Erythroblast (primary cell): Measurements from ENCODE around the gene EOLA1.

Source experiments
- GATA1 ChIP-seq: IDR thresholded peaks from 2 replicates; pipeline ENCODE4 v1.6.1; 2011; ENCODE audit warnings: low read depth, mild to moderate bottlenecking, control low read depth, low read length, moderate library complexity
- POLR2A ChIP-seq: IDR thresholded peaks from 2 replicates; pipeline ENCODE4 v1.6.1; 2011; ENCODE audit warnings: mild to moderate bottlenecking, low read length

- TF ChIP-seq POLR2A (no peak), GATA1 (no peak)
These were observed 34.5 kb upstream of the EOLA1 start for GRCh38 chrX:149506349-149506748.
